GM18526 (cell line): ENCODE measurements around the gene AKNAD1.

ENCODE experiments used
- POLR2A ChIP-seq: IDR thresholded peaks from 3 replicates; pipeline ENCODE4 v1.6.1; 2011; ENCODE audit not compliant: insufficient read length; ENCODE audit errors: extremely low read depth

Gene AKNAD1

DNA sequence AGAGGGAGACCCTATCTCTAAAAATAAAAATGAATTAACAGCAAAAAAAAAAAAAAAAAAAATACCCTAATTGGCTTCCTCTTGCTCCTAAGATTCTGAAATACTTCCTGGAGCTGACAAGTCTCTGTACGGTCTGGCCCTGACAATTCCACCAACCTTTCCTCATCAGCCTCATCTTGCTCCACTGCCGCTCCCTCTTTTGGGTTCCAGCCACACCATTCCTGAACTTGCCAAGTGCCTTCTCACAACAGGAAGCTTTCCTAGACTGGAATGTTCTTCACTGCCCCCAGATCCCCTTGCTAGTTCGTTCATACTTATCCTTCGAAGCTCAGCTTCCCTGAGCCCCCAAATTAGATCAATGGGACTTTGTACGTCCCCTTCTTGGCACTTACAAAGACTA is 37.0 kb downstream of the AKNAD1 start:
- no peak for TF ChIP-seq POLR2A

DNA sequence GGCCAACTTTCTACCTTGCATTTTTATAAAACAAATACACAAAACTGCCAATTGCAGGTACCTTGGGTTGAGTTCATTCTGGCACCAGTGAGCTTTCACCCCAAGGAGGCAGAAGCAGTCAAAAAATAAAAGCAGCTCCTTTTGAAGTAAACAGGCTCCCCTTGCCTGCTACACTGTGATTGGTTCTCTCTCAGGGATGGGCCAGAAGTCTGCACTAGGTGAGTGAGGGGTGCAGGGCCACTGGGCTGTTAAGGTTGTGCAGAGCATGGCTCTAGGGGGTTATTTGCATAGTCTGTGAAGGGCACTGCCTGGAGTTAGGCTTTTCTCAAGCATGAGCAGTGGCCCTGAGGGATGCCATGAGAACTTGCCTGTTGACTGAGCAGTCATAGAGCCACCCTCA is 39.1 kb downstream of the AKNAD1 start:
- no peak for TF ChIP-seq POLR2A

DNA sequence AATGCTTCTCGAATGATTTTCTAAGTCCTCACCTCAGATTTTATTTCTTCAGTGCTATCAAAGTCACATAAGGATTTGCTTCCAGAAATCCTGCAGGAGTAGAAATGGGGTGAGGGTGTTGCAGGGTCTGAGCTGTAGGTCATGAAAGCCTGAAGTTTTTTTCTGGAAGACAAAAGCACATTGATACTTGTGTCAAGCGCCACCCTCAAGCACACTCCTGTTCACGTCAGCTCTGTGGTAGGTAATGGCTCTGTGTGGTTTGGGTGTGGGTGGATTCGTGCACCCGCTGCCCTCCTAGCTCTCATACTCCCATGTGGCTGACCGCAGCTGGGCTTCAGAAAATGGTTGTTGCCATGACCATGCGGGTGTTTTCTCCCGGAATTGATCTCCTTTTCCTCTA is 39.9 kb downstream of the AKNAD1 start:
- no peak for TF ChIP-seq POLR2A

DNA sequence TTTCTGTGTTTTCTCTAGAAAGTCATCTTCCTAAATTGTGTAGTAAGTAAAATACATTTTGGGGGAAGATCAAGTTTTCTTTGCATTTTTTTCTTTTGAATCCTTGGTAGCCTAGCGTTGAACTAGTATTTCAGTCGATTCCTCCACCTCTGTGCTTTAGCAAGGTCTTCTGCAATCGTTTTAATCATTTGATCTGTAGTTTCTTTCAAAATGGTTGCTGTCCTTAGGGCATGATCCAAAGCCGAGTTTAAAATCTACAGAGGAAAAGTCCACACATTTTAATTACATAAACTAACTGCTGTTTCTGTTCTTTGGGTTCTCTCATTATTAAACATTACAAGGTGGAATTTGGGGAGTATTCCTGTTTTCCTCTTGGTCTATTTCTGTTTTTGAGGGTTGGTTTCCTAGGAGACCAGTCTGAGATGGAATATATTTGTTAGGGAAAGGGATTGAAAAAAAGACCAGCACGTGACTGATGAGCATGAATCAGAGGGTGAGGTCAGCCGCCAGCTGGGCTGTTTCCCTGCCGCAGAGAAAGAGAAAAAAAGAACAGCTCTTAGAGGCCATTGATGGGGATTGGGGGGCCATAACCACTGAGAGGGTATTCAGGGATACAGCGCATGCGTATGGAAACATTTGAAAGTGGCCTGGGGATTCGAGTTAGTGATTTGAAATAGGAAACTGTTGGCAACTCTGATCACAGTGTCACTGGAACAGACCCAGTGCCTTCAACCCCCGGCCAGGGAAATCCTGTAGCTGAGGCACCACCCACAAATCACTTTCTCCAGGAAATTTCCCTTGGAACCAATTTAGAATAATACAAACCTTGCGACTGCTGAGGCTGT is 40.6 kb downstream of the AKNAD1 start:
- no peak for TF ChIP-seq POLR2A

DNA sequence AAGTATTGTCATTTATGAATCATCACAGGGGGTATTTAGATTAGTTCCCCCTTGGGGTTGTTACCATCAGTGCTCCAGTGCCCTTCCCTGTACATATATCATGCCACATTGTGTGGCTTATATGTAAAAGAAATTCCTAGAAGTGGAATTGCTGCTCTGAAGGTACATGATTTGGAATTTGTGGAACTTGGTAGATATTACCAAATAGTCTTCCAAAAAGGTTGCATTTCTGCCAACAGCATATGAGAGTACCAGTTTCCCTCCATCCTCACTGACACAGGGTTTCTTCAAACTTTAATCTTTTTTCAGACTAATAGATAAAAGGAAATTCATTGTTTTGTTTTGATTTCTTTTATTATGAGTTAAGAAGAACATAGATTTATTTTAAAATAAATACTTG is 41.3 kb downstream of the AKNAD1 start:
- TF ChIP-seq POLR2A: no peak

DNA sequence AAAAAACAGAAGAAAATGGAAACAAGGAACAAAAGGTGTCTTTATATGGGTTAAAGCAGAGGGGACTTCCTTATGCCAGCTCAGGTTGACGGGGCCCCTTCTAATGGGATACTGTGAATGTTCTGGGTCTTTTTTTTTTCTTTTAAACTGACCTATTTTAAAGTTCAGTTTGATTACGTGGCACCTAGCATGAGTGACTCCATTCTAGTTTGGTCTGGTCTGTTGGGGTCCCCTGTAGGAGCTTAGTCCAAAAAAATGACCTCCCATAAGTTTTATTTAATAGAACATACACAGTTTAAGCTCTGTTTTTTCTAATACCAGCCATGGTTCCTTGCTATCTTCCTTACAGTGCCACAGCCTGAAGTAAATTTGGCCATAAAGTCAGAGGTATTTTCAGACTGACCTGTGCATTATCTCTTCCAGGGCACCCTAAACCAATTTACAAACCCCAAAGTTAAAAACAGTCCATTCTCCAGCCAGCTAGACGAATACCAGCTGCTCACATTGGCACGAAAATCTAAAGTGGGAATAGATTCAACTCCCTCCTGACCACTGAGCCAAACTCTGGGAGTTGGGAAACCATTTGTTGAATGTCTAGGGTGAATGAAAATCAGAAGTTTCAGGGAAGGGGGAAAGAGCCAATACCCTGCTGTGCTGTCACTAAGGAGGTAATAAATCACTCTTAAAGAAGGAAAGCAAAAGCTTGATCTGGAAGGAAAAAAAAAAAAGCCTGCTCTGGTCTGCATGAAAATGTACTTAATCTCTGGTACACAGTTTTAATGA is 42.4 kb downstream of the AKNAD1 start:
- TF ChIP-seq POLR2A: no peak

DNA sequence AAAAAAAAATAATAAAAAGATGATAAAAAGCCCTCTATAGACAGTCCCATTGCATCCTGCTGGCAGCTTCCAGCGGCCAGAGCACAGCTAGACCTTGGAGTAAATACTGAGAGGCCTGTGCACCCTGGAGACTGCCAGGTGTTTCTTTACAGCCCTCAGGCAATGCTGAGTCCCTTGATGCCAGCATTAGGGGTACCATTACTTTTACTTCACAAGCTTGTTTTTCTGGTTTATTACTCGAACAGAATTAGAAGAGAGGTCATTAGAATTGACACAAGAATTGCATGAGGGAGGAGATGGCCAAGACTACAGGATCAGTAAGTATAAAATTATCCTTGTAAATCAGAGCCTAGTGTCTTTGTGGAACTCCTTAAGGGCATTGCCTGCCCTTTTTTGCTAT is 43.6 kb downstream of the AKNAD1 start:
- TF ChIP-seq POLR2A: no peak

DNA sequence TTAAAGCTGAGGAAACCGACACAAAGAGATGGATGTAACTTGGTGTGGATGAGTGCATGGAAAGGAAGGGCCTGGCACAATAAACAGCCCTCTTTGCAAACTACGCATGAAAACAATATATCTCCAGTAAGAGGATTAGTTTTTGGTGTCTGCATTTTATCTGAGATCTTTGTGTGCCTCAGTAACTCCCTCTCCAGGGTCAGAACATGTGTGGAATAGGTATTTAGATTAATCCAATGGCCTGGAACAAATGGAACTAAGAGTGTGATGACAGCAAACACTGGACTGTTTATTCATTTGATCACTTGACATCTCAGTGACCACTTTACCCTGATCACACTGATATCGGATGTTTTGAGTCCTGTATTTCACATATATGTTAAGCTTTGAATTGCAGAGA is 45.3 kb downstream of the AKNAD1 start:
- no peak for TF ChIP-seq POLR2A

DNA sequence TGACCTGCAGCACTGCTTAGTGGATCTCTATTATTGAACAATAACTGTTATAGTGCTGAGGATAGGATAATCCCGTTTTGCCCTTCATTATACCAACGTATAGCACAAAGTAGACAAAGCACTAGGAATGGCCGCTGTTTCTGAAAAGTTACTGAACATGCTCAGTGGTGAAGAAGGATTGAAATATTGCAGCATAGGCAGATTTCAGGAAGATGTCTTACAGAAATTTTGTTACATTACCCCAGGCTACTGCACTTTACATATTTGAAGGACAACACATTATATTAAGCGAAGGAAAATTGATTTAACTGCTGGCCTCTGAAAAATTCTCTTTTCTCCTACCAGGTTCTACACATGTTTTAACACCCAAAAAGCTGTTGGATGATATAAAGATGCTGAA is 48.5 kb downstream of the AKNAD1 start:
- TF ChIP-seq POLR2A: no peak

DNA sequence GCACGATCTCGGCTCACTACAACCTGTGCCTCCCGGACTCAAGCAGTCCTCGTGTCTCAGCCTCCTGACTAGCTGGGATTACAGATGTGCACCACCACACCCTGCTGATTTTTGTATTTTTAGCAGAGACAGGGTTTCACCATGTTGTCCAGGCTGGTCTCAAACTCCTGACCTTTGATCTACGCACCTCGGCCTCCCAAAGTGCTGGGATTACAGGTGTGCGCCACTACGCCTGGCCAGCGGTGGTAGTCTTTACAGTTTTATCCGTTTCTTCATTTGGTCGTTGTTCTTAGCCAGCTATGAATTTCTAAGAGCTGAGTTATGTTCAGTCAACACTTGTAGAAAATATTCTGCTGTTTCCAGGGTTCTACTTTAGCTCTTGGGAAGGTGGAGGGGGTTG is 53.3 kb downstream of the AKNAD1 start:
- TF ChIP-seq POLR2A: no peak

DNA sequence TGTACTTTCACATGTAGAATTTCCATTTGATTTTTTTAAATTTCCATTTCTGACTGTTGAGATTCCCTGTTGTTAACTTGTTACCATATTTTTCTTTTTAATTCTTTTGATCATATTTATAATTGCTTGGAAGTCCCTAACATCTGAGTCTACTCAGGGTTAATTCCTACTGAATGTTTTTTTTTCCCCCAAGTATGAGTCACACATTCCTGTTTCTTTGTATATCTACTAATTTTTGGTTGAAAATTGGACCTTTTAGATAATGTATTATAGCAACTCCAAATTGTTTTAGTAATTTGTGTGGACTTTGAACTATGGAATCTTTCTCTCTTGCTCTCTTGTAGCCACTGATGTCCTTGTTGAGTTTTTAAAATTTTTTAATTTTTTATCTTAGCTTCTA is 55.8 kb downstream of the AKNAD1 start:
- no peak for TF ChIP-seq POLR2A

DNA sequence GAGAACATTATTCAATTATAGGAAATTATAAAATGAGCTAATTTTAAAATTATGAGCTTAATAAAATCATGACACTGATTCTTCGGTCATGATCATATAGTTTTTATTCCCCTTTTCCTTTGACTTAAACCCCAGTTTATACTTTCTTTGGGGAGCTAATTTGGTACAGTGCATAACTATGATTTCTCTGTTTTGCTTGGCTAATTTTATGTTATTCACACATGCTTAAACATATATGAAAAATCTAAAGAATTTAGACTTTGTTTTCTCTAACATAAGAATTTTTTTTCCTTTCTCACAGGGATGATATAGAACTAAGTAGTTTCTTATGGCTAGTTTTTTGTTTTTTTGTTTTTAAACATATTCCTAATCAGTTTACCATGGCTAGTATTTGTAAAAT is 57.9 kb downstream of the AKNAD1 start:
- TF ChIP-seq POLR2A: no peak

DNA sequence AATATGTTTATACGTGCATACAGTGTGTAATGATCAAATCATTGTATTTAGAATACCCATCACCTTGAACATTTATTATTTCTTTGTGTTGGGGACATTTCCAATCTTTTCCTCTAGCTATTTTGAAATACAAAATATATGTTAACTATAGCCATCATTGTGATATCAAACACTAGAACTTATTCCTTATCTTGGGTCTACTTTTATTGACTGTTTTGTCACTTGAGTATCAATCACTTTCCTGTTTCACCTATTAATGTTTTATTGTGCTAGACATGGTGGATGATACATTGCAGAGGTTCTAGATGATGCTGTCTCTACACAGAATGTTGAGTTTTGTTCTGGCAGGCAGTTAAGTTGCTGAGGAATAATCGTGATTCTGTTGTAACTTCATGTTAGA is 64.5 kb downstream of the AKNAD1 start:
- TF ChIP-seq POLR2A: no peak

DNA sequence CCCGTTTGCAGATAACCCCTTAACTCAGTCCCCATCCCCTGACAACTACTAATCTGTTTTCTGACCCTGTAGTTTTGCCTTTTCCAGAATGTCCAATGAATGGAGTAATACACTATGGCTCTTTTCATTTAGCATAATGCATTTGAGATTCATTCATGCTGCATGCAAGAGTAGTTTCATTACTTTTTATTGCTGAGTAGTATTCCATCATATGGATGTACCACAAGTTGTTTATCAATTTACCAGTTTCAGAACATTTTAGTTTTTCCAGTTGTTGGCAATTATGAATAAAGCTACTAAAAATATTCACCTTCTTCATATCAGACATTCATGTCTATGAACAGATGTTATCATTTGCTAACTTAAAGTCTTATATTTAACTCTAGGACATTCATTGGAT is 65.1 kb downstream of the AKNAD1 start:
- no peak for TF ChIP-seq POLR2A

DNA sequence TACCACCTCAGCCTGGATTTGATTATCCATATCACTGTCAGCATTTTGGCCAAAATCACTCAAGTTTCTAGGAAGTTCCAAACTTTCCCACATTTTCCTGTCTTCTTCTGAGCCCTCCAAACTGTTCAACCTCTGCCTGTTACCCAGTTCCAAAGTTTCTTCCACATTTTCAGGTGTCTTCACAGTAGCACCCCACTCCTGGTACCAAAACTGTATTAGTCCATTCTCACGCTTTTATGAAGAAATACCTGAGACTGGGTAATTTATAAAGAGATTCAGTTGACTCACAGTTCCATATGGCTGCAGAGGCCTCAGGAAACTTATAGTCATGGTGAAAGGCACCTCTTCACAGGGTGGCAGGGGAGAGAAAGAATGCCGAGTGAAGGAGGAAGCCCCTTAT is 71.0 kb downstream of the AKNAD1 start:
- TF ChIP-seq POLR2A: no peak

DNA sequence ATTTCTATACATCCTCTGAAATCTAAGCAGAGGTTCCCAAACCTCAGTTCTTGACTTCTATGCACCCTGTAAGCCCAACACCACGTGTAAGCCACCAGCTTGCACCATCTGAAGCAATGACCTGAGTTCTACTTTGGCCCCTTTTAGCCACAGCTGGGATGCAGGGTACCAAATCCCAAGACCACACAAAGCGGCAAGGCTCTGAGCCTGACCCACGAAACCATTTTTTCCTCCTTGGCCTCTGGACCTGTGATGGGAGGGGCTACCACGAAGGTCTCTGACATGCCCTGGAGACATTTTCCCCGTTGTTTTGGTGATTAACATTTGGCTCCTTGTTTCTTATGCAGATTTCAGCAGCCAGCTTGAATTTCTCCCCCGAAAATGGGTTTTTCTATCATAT is 71.6 kb downstream of the AKNAD1 start:
- no peak for TF ChIP-seq POLR2A

DNA sequence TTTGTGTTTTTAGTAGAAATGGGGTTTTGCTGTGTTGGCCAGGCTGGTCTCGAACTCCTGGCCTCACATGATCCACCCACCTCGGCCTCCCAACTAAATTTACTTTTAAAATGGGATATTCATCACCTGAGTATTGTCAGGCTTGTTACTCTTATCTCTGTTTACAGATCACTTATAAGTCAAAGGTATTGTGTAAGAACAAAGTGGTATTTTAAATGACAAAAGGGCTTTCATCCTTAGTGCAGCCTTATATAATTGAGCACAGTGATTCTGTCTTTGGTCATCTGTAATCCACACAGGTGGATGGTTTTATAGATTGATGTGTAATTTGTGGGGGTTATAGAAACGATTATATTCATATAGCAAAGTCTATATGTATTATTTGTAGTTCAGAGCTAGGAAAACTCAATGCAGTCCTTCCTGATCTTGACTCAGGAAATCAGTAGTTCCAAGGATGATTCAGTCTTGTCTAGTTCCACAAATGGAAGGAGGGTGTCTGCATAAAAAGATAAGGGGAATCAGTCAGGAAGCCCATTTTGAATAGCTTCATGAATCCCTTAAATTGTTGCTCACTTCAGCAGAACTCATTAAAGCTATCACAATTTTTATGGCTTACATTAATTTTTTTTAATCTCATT is 75.8 kb downstream of the AKNAD1 start:
- no peak for TF ChIP-seq POLR2A

DNA sequence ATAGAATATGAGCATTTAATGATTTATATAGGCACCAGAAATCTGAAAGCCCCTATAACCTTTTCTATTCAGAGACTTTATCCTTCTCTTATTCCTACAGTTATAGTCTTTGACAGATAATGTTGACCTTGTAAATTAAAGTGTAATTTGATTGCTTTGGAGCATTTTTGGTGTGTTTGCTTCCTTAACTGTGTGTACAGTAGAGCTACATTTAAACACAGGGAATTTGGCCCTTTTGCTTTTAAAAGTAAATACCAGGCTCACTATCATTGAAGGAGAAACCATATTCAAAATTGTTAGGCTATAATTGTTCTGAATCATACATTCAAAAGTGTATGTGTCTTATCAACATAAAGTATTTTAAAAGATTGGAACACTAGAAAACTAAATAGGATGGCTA is 77.4 kb downstream of the AKNAD1 start:
- no peak for TF ChIP-seq POLR2A
